ENCODE results near the gene ENG. TPM values are rescaled to one million over a fixed set of nuclear protein-coding genes. Genes with fewer than 3 reads are reported as not detected.

The ENG gene
- polyA plus RNA-seq, 3 donors: 74.0 to 99.8 (median 89.8) TPM

GRCh38 chr9:127868278-127868902 is 13.9 kb upstream of the ENG start:
- DNase-seq: no peak

- DNase-seq: no peak
Measured at GRCh38 chr9:127867356-127868277, 13.2 kb upstream of the ENG start.

- no peak for DNase-seq
Measured at GRCh38 chr9:127866535-127866934, 12.1 kb upstream of the ENG start.

- no peak for DNase-seq
Measured at GRCh38 chr9:127865645-127866464, 11.4 kb upstream of the ENG start.

- no peak for DNase-seq
Measured at GRCh38 chr9:127863191-127863621, 8.7 kb upstream of the ENG start.

- DNase-seq: no peak
Measured at GRCh38 chr9:127862075-127863011, 7.9 kb upstream of the ENG start.

- no peak for DNase-seq
Measured at GRCh38 chr9:127860779-127861178, 6.3 kb upstream of the ENG start.

GRCh38 chr9:127860260-127860659 is 5.8 kb upstream of the ENG start:
- no peak for DNase-seq

- DNase-seq: no peak
Measured at GRCh38 chr9:127858041-127858512, 3.6 kb upstream of the ENG start.

- no peak for DNase-seq
Measured at GRCh38 chr9:127857278-127857677, 2.8 kb upstream of the ENG start.

- DNase-seq: no peak
Measured at GRCh38 chr9:127856729-127857116, 2.3 kb upstream of the ENG start.

- DNase-seq: no peak
Measured at GRCh38 chr9:127856094-127856728, 1.8 kb upstream of the ENG start.

- no peak for DNase-seq
Measured at GRCh38 chr9:127855522-127855921, 1.1 kb upstream of the ENG start.

GRCh38 chr9:127854960-127855359 is 502 bp upstream of the ENG start:
- no peak for DNase-seq

- DNase-seq: no peak
Measured at GRCh38 chr9:127853312-127854183, 910 bp downstream of the ENG start.

GRCh38 chr9:127852829-127853228 is 1.6 kb downstream of the ENG start:
- DNase-seq: no peak

GRCh38 chr9:127850286-127850830 is 4.1 kb downstream of the ENG start:
- no peak for DNase-seq

GRCh38 chr9:127848756-127849504 is 5.5 kb downstream of the ENG start:
- no peak for DNase-seq

Measured in renal pelvis (tissue), 4 donors.